HUES48 (cell line): ENCODE data around the gene PRKCA.

Source experiments
- H3K27ac ChIP-seq: one replicate; pipeline ENCODE4 v1.7.0; 2013; ENCODE audit warnings: low read depth, low read length, inconsistent platforms
- H3K27me3 ChIP-seq: 2 replicates; pipeline ENCODE4 v1.6.1; 2013; ENCODE audit warnings: mild to moderate bottlenecking, low read length; ENCODE audit not compliant: control insufficient read depth, insufficient read depth
- H3K36me3 ChIP-seq: 2 replicates; pipeline ENCODE4 v1.6.1; 2013; ENCODE audit warnings: low read length; ENCODE audit not compliant: control insufficient read depth, insufficient read depth
- H3K4me1 ChIP-seq: 2 replicates; pipeline ENCODE4 v1.6.1; 2013; ENCODE audit warnings: mild to moderate bottlenecking, low read length; ENCODE audit not compliant: control insufficient read depth, insufficient read depth
- H3K4me3 ChIP-seq: 2 replicates; pipeline ENCODE4 v1.5.1; 2013; ENCODE audit warnings: mild to moderate bottlenecking, low read depth, low read length
- H3K9ac ChIP-seq: 2 replicates; pipeline ENCODE4 v1.6.1; 2013; ENCODE audit warnings: mild to moderate bottlenecking, low read depth, low read length, moderate library complexity
- H3K9me3 ChIP-seq: 2 replicates; pipeline ENCODE4 v1.6.1; 2013; ENCODE audit warnings: low read length; ENCODE audit not compliant: control insufficient read depth, insufficient read depth

Gene PRKCA

GRCh38 chr17:66508896-66509844 lies 206.8 kb downstream of the PRKCA start:
- H3K4me1 ChIP-seq = peaks cover 7% of the 10 kb centered on the region
- H3K9ac ChIP-seq = no peak overlapping the region
- H3K36me3 ChIP-seq = no peaks in the 10 kb centered on the region
- H3K27ac ChIP-seq = no peak overlapping the region
- no peak overlapping the region for H3K4me3 ChIP-seq
- H3K9me3 ChIP-seq = no peaks in the 10 kb centered on the region
- H3K27me3 ChIP-seq = no peaks in the 10 kb centered on the region

- no peak overlapping the region for H3K27ac ChIP-seq
- H3K4me3 ChIP-seq = no peak overlapping the region
- H3K9me3 ChIP-seq = no peaks in the 10 kb centered on the region
- peaks cover 9% of the 10 kb centered on the region for H3K4me1 ChIP-seq
- no peaks in the 10 kb centered on the region for H3K36me3 ChIP-seq
- H3K27me3 ChIP-seq = no peaks in the 10 kb centered on the region
- H3K9ac ChIP-seq = no peak overlapping the region
These were observed 207.5 kb downstream of the PRKCA start for GRCh38 chr17:66509926-66510325.

GRCh38 chr17:66511135-66511534 lies 208.7 kb downstream of the PRKCA start:
- H3K9me3 ChIP-seq = no peaks in the 10 kb centered on the region
- H3K4me3 ChIP-seq = no peak overlapping the region
- no peak overlapping the region for H3K27ac ChIP-seq
- no peaks in the 10 kb centered on the region for H3K27me3 ChIP-seq
- no peaks in the 10 kb centered on the region for H3K36me3 ChIP-seq
- H3K9ac ChIP-seq = no peak overlapping the region
- H3K4me1 ChIP-seq = peaks cover 9% of the 10 kb centered on the region

GRCh38 chr17:66514227-66514806 lies 211.9 kb downstream of the PRKCA start:
- no peak overlapping the region for H3K4me3 ChIP-seq
- no peak overlapping the region for H3K27ac ChIP-seq
- H3K4me1 ChIP-seq = peaks cover 9% of the 10 kb centered on the region
- no peaks in the 10 kb centered on the region for H3K9me3 ChIP-seq
- no peak overlapping the region for H3K9ac ChIP-seq
- H3K36me3 ChIP-seq = no peaks in the 10 kb centered on the region
- H3K27me3 ChIP-seq = no peaks in the 10 kb centered on the region

GRCh38 chr17:66515974-66516373 lies 213.6 kb downstream of the PRKCA start:
- Histone ChIP-seq H3K4me1 (peaks cover 4% of the 10 kb centered on the region; the same call in 1 of the 2 replicates), H3K36me3 (no peaks in the 10 kb centered on the region), H3K9ac (no peak overlapping the region), H3K9me3 (no peaks in the 10 kb centered on the region), H3K4me3 (no peak overlapping the region), H3K27ac (no peak overlapping the region), H3K27me3 (no peaks in the 10 kb centered on the region)

GRCh38 chr17:66517336-66518009 lies 215.1 kb downstream of the PRKCA start:
- no peak overlapping the region for H3K9ac ChIP-seq
- H3K36me3 ChIP-seq = no peaks in the 10 kb centered on the region
- no peaks in the 10 kb centered on the region for H3K9me3 ChIP-seq
- H3K4me3 ChIP-seq = no peak overlapping the region
- no peaks in the 10 kb centered on the region for H3K27me3 ChIP-seq
- H3K27ac ChIP-seq = no peak overlapping the region
- peaks cover 4% of the 10 kb centered on the region; the same call in 1 of the 2 replicates for H3K4me1 ChIP-seq

- Histone ChIP-seq H3K27ac (no peak overlapping the region), H3K9ac (no peak overlapping the region), H3K4me1 (peaks cover 4% of the 10 kb centered on the region; the same call in 1 of the 2 replicates), H3K4me3 (no peak overlapping the region), H3K9me3 (no peaks in the 10 kb centered on the region), H3K27me3 (no peaks in the 10 kb centered on the region), H3K36me3 (no peaks in the 10 kb centered on the region)
These were observed 215.7 kb downstream of the PRKCA start for GRCh38 chr17:66518108-66518507.

GRCh38 chr17:66518677-66519076 lies 216.3 kb downstream of the PRKCA start:
- no peak overlapping the region for H3K9ac ChIP-seq
- H3K36me3 ChIP-seq = no peaks in the 10 kb centered on the region
- H3K4me1 ChIP-seq = peaks cover 6% of the 10 kb centered on the region
- H3K4me3 ChIP-seq = no peak overlapping the region
- H3K9me3 ChIP-seq = no peaks in the 10 kb centered on the region
- H3K27me3 ChIP-seq = no peaks in the 10 kb centered on the region
- no peak overlapping the region for H3K27ac ChIP-seq

- Histone ChIP-seq H3K36me3 (no peaks in the 10 kb centered on the region), H3K27me3 (no peaks in the 10 kb centered on the region), H3K9ac (no peak overlapping the region), H3K9me3 (no peaks in the 10 kb centered on the region), H3K27ac (no peak overlapping the region), H3K4me3 (no peak overlapping the region), H3K4me1 (peaks cover 10% of the 10 kb centered on the region)
These were observed 216.7 kb downstream of the PRKCA start for GRCh38 chr17:66519154-66519553.

GRCh38 chr17:66520999-66521398 lies 218.6 kb downstream of the PRKCA start:
- H3K4me3 ChIP-seq = no peak overlapping the region
- H3K27me3 ChIP-seq = no peaks in the 10 kb centered on the region
- no peak overlapping the region for H3K9ac ChIP-seq
- H3K36me3 ChIP-seq = no peaks in the 10 kb centered on the region
- H3K4me1 ChIP-seq = peaks cover 9% of the 10 kb centered on the region
- H3K27ac ChIP-seq = no peak overlapping the region
- H3K9me3 ChIP-seq = no peaks in the 10 kb centered on the region
